ENCODE results near the gene CABLES1. TPM values are rescaled to one million over a fixed set of nuclear protein-coding genes. Genes with fewer than 3 reads are reported as not detected.

CABLES1 gene
- total RNA-seq, 1 experiment from 2014 or later: 11.8 TPM

GRCh38 chr18:23243178-23243577, 107.9 kb downstream of the CABLES1 start:
- BruUV-seq (replicated peaks): no TSS peak
- no peaks in the 10 kb centered on the region for H3K9me2 ChIP-seq (ENCODE audit: insufficient read depth)
- no peak overlapping the region for H3K4me2 ChIP-seq
- H3K79me2 ChIP-seq (ENCODE audit: low read depth): no peaks in the 10 kb centered on the region
- H3F3A ChIP-seq (ENCODE audit: insufficient read depth, low read depth): no peaks in the 10 kb centered on the region
- ChIA-PET POLR2A (ENCODE audit: unreplicated experiment) (no interaction called here), CTCF (no interaction called here)
- no peak overlapping the region for H3K27ac ChIP-seq
- no peak for DNase-seq
- H2AFZ ChIP-seq: no peak overlapping the region
- no peak overlapping the region for H3K4me3 ChIP-seq
- no peaks in the 10 kb centered on the region for H3K4me1 ChIP-seq (replicated peaks; ENCODE audit: insufficient read depth)
- H3K36me3 ChIP-seq (ENCODE audit: low read depth): no peaks in the 10 kb centered on the region
- no peaks in the 10 kb centered on the region for H3K9me3 ChIP-seq (ENCODE audit: insufficient read depth, low read depth)
- TF ChIP-seq CTCF (conservative IDR thresholded peaks at IDR 0.05) (no peak), EZH2 (IDR thresholded peaks at IDR 0.05; ENCODE audit: low read depth) (no peak)
- no peaks in the 10 kb centered on the region for H4K20me1 ChIP-seq (ENCODE audit: insufficient read depth)
- intact Hi-C loops (cut with micrococcal nuclease; ENCODE audit: unreplicated experiment): no loop called here
- H3K27me3 ChIP-seq (ENCODE audit: insufficient read depth, low read depth): no peaks in the 10 kb centered on the region

- H3K79me2 ChIP-seq (ENCODE audit: low read depth): no peaks in the 10 kb centered on the region
- H4K20me1 ChIP-seq (ENCODE audit: insufficient read depth): no peaks in the 10 kb centered on the region
- intact Hi-C loops (cut with micrococcal nuclease; ENCODE audit: unreplicated experiment): no loop called here
- no peak for DNase-seq
- no peaks in the 10 kb centered on the region for H3F3A ChIP-seq (ENCODE audit: insufficient read depth, low read depth)
- TF ChIP-seq CTCF (conservative IDR thresholded peaks at IDR 0.05) (no peak), EZH2 (IDR thresholded peaks at IDR 0.05; ENCODE audit: low read depth) (no peak)
- H3K4me3 ChIP-seq: no peak overlapping the region
- no peaks in the 10 kb centered on the region for H3K36me3 ChIP-seq (ENCODE audit: low read depth)
- H3K4me2 ChIP-seq: no peak overlapping the region
- H3K4me1 ChIP-seq (replicated peaks; ENCODE audit: insufficient read depth): no peaks in the 10 kb centered on the region
- H2AFZ ChIP-seq: no peak overlapping the region
- H3K27me3 ChIP-seq (ENCODE audit: insufficient read depth, low read depth): no peaks in the 10 kb centered on the region
- no peak overlapping the region for H3K27ac ChIP-seq
- no TSS peak for BruUV-seq (replicated peaks)
- H3K9me3 ChIP-seq (ENCODE audit: insufficient read depth, low read depth): no peaks in the 10 kb centered on the region
- CTCF ChIA-PET: no interaction called here
- POLR2A ChIA-PET (ENCODE audit: unreplicated experiment): no interaction called here
- H3K9me2 ChIP-seq (ENCODE audit: insufficient read depth): no peaks in the 10 kb centered on the region
These were observed 108.5 kb downstream of the CABLES1 start for GRCh38 chr18:23243816-23244215.

DNA sequence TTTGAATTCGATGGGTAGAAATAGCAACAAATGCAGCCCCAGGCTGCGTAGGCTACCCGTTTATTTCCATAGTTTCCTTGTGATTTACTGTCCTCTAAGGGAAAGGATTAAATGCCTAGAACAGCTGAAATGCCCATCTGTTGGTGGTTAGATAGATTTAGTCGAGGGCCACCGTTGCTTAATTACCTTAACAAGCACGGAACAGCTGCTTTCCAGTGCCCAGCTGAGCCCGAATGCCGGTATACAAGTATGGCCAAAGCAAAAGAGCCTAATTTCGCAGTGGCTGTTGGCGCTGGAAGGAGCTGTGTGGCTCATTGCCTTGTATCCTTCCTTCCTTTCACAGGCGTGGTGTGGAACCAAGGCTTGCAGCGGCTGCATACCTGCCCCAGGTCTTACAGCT, 109.1 kb downstream of the CABLES1 start:
- DNase-seq: no peak
- H3K9me3 ChIP-seq (ENCODE audit: insufficient read depth, low read depth): no peaks in the 10 kb centered on the region
- BruUV-seq (replicated peaks): no TSS peak

More for the DNA sequence above, 109.1 kb downstream of the CABLES1 start:
- POLR2A ChIA-PET (ENCODE audit: unreplicated experiment): no interaction called here
- no peaks in the 10 kb centered on the region for H4K20me1 ChIP-seq (ENCODE audit: insufficient read depth)
- TF ChIP-seq EZH2 (IDR thresholded peaks at IDR 0.05; ENCODE audit: low read depth) (no peak), CTCF (conservative IDR thresholded peaks at IDR 0.05) (no peak)
- H3K9me2 ChIP-seq (ENCODE audit: insufficient read depth): no peaks in the 10 kb centered on the region
- no peak overlapping the region for H3K4me3 ChIP-seq
- CTCF ChIA-PET: no interaction called here
- no peaks in the 10 kb centered on the region for H3K27me3 ChIP-seq (ENCODE audit: insufficient read depth, low read depth)
- intact Hi-C loops (cut with micrococcal nuclease; ENCODE audit: unreplicated experiment): no loop called here
- H3K79me2 ChIP-seq (ENCODE audit: low read depth): no peaks in the 10 kb centered on the region
- no peaks in the 10 kb centered on the region for H3K36me3 ChIP-seq (ENCODE audit: low read depth)
- no peak overlapping the region for H3K4me2 ChIP-seq
- no peak overlapping the region for H3K27ac ChIP-seq
- H3K4me1 ChIP-seq (replicated peaks; ENCODE audit: insufficient read depth): no peaks in the 10 kb centered on the region
- no peaks in the 10 kb centered on the region for H3F3A ChIP-seq (ENCODE audit: insufficient read depth, low read depth)
- H2AFZ ChIP-seq: no peak overlapping the region
